DMS53 (cell line): Measurements from ENCODE around the gene ZMYND8.
A peak's percentile ranks its signal among the peaks of the same experiment; 100 is the strongest.

Experiments
- DNase-seq: peaks from one replicate; lab custom pipeline; 2025; lab: John Stamatoyannopoulos, UW

ZMYND8 gene

DNA sequence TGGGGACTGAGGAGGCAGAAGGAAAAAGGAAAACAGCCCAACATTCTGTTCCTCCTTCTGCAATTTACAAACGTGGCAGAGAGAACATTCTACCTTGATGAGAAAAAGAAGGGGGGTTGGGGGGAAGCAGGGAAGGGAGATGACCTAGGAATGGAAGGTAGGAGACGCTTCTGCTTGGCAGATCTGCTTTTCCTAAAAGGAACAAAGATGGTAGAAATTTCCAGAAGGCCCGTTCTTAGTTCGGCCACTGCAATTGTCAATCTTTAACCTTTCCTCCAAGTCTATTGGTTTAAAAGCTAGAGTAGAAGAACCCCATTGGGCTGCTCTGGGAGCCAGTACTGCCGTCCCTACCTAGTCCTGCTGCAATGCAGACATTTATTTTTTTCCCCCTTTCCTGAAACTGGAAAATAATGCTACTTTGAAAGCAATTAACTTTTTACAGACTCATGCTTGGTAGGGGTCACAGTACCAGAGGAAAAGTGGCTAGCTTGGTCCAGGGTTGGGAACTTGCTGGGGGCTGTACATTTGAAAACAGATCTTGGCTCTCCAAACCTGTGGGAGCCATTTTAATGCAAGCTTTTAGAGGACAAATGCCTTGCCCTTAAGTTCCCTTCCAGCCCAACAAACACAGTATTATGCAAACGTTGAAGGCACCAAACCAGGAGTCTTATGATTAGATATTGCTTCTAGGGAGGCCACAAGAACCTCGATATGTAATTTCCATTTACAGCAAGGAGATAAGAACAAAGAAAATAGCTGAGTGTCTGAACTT is 2.6 kb downstream of the ZMYND8 start:
- no peak for DNase-seq

DNA sequence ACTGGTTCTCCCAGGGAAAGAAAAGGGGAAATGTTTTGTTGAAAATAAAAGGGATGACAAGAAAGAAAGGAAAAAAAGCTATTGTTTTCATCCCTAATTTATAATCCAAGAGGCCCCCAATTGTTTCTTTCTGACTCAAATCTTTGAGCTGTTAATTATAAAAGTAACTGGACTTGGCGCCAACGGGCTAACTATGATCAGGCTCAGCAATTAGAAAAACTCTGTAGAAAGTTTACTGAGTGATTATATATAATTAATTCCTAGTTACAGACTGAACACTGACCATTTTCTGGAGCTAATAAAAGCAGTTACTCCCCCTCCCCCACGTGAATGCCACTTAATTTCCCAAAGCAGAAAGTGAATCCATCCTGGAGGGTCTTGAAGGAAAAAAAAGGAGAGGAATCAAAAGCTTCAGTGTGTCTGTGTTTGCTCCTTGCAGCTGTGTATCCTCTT is 3.2 kb downstream of the ZMYND8 start:
- DNase-seq = no peak

DNA sequence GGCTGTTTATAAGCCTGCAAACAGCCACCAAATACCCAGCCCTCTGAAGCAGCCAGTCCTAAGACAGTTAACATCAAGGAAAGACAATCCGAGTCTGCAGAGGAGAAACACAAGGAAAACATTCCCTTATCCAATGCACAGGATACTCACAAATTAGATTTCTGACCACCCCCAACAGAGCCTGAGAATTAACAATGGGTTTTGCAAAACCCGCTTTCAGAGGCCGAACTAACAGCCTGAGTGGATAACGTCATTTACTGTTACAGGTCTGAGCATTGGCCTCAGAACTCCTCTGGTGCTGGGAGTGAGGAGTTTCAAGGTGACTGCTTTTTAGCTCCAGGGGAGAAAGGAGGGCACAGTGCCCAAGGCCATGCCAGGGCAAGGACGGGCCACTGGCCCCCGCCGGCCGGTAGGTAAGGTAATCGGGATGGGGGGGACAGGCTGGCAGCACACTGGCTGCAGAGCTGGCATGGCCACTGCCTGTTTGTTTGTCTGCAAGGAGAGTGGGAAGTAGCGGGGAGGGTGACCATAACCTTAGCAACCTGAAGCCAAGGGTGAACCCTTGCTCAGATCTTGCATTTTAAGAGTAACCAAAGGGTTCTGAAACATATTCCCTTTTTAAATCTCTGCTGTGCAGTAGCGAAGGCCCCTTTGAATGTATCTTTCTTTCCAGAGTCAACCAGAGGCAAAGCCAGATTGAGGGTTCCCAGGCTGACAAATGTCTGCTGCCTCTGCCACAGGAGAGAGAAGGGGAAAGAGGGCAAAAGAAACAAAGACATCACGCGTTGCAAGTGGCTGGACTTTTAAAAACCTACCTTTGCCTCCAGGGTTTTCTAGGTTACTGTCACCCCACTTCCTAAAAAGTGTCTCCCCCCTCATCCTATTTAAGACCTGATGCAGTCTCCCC is 3.9 kb downstream of the ZMYND8 start:
- DNase-seq = no peak

GRCh38 chr20:47351643-47352331 is 4.7 kb downstream of the ZMYND8 start:
- no peak for DNase-seq

GRCh38 chr20:47350691-47351545 is 5.6 kb downstream of the ZMYND8 start:
- no peak for DNase-seq

GRCh38 chr20:47350181-47350550 is 6.3 kb downstream of the ZMYND8 start:
- no peak for DNase-seq

DNA sequence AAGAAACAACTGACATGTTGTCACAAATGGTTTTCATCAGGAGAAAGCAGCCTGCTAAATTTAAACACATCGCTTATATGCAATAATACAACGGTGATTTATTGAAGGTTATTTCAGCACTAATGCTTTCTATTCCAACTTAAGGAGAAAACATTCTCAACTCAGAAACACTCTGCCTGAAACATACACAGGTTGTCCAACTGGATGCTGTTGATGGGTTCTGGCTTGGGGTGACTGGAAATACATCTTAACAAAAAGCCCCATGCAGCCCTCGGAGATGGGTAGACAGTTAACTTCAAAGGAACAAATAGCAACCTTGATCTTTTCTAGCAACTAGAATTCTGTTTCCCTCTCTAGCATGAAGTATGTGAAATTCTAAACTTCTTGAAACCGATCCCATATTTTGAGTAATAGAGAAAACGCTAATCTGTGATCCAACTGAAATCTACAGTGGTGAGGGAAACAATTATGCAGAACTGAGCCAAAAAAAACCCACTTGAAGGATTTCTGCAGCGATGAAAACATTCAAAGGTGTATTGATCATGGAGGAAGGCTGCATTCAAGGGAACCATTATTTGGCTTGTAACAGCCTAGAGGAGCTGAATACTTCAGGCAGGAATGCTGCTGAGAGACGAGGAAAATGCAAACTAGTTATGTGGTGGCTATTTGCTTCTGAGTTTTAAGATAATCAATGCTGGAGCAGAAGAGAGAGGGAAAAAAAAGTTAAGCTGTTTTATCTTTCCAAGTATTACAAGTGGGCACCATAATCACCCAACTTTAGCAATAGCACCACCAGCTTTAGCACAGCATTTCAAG is 6.9 kb downstream of the ZMYND8 start:
- DNase-seq = no peak

DNA sequence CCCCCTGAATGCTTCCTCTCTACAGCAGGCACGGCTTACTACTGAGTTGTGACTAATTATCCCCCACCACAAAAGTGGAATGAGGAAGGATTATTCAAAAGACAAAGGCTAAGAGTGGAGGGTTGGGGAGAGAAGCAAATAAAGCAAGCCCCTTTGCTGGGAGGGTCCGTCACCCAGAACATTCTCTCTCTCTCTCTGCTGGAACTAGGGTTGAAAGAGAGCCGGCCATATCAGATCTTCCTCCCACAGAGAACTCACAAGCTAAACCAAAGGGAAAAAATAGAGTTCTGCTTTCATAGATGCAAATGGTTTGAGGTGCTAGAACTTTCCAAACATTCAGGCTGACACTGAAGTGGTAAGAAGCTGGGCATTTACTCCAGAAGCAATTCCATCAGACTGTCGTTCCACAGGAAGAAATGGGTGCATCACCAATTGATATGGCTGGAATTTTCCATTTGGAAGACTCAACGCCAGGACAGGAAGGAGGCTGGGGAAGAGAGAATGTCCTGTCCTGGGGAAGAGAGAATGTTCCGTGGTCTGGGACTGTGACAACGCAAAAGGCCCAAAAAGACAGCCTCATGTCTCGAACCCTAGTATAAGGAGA is 7.9 kb downstream of the ZMYND8 start:
- no peak for DNase-seq

GRCh38 chr20:47347661-47348435 is 8.7 kb downstream of the ZMYND8 start:
- DNase-seq = no peak

DNA sequence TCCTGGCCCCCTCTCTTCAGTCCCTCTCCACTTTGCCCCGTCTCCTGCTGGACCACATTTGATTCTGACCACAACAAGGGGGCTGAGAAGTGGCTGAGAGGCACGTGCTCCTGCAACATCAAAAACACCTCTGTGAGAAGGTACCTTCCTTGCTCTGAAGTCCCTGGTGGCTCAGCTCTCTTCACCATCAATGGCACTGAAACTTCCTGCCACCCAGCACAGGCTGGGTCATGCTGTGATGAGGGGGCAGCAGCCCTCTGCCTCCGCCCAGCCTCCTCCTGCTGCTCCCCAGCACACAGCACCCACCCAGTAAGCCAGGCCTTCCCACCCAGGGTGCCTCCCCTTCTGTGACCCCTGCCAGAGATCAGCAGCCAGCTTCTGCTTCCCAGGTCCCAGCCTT is 10.3 kb downstream of the ZMYND8 start:
- DNase-seq = no peak

GRCh38 chr20:47345214-47345613 is 11.3 kb downstream of the ZMYND8 start:
- no peak for DNase-seq

DNA sequence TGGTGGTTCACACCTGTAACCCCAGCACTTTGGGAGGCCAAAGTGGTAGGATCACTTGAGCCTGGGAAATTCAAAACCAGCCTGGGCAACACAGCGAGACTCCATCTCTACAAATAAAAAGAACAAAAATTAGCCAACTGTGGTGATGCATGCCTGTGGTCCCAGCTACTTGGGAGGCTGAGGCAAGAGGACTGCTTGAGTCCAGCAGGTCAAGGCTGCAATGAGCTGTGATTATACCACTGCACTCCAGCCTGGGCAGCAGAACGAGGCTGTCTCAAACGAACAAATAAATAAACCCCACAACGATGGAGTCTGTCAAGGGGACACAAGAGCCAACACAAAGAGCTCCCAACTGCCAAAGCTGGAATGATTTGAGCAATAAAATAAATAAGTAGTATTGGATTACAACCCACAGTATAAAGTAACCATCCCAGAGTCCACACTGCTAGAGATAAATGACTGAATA is 13.5 kb downstream of the ZMYND8 start:
- no peak for DNase-seq

GRCh38 chr20:47338131-47338628 is 18.3 kb downstream of the ZMYND8 start:
- DNase-seq = no peak

DNA sequence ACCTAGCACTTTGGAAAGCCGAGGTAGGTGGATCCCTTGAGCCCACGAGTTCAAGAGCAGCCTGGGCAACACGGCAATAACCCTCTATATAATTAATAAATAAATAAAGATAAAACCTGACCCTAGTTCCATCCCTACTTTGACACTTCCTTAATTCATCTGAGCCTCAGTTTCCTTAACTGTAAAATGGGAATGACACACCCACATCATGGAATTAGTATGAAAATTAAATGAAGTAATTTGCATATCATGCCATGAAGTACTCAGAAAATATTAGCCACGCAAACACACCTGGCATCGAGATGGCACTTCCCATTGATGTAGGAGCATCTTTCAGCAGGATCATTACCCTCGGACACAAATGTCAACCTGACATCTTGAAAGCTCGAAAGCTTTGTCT is 19.1 kb downstream of the ZMYND8 start:
- no peak for DNase-seq

DNA sequence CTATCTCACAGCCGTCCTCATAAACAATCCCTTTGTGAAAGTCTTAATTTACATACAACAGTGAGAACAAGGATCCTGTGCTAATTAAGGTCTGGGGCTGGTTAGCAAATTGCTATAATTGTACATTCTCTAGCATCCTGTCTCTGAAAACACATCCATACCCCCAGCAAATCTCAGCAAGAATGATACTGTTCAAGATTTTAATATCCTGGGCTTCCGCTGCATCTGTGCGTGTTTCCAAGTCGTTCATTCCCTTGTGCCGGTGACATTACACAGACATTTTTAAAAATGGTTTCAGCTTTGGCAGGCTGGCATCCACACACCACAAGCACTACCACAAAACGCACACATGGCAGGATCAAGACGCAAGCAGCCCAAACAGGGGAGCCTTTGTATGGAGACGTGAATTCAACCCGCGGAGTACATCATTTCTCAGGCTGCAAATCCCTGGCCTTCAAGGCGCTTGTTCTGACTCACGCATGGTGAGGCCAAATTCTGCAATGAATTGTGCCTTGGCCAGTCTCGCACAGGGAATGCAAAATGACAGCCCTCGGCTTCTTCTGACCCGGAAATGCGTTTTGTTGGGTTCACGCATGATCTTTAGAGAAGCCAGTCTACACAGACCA is 20.3 kb downstream of the ZMYND8 start:
- no peak for DNase-seq

- DNase-seq = no peak
These were observed 21.0 kb downstream of the ZMYND8 start for GRCh38 chr20:47335251-47336128.

DNA sequence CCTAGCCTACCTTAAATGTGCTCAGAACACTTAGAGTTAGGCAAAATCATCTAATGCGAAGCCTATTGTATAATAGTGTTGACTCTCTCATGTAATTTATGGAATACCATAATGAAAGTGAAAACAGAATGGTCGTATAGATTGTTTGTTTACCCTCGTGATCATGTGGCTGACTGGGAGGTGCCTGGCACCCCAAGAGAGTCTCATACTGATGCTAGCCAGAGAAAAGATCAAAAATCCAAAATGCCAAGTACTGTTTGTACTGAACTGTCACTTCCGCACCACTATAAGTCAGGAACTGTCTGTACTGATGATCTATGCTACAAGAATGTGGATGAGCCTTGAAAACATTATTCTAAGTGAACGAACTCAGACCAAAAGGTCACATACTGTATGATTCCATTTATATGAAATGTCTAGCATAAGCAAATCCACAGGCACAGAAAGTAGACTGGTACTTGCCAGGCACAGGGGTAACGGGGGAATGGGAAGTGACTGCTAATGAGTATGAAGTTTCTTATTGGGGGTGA is 22.4 kb downstream of the ZMYND8 start:
- peak; percentile 30 for DNase-seq
